Sigmoid colon (tissue), 7 donors: ENCODE measurements around the gene LAIR2. TPM values are rescaled to one million over a fixed set of nuclear protein-coding genes. Genes with fewer than 3 reads are reported as not detected.

Experiments
- DNase-seq: peaks from one replicate; pipeline ENCODE4 v3.0.0-alpha.2; 2019
- H3K27ac ChIP-seq, 4 donors: fragments of 200-600 bp; sonication (generic); one replicate each; pipeline ENCODE4 v1.5.1; 2016 to 2019; ENCODE audit warnings: mild to moderate bottlenecking in 1 of 4
- H3K27me3 ChIP-seq, 3 donors: fragments of 200-600 bp; sonication (generic); one replicate each; pipeline ENCODE4 v1.5.1; 2019; ENCODE audit warnings: mild to moderate bottlenecking in 1 of 3
- H3K36me3 ChIP-seq, 4 donors: fragments of 200-600 bp; sonication (generic); one replicate each; pipeline ENCODE4 v1.5.1; 2016 to 2019
- H3K4me1 ChIP-seq, 4 donors: fragments of 200-600 bp; sonication (generic); one replicate each; pipeline ENCODE4 v1.5.1; 2017 to 2019
- H3K4me3 ChIP-seq, 4 donors: fragments of 200-600 bp; sonication (generic); one replicate each; pipeline ENCODE4 v1.5.1; 2017 to 2019; ENCODE audit warnings: mild to moderate bottlenecking in 2 of 4, moderate library complexity in 1 of 4
- H3K9me3 ChIP-seq, 4 donors: fragments of 200-600 bp in 3 of 4; sonication (generic) in 3 of 4; one replicate each; pipeline versions ENCODE4 v1.5.1 to v1.6.1; 2013 to 2019
- EP300 ChIP-seq, 4 donors: sonication (generic); formaldehyde crosslinking; IDR thresholded peaks; one replicate each; pipeline ENCODE4 v1.6.1; 2017; ENCODE audit warnings: antibody characterized with exemption in 4 of 4
- POLR2A ChIP-seq, 2 donors: fragments of 450-650 bp; IDR thresholded peaks; one replicate each; pipeline ENCODE4 v1.6.1; 2016; ENCODE audit warnings: antibody characterized with exemption in 2 of 2, mild to moderate bottlenecking in 2 of 2, moderate library complexity in 2 of 2
- POLR2AphosphoS5 ChIP-seq, 4 donors: sonication (generic); formaldehyde crosslinking; IDR thresholded peaks; one replicate each; pipeline ENCODE4 v1.6.1; 2017; ENCODE audit warnings: antibody characterized with exemption in 4 of 4
- WGBS, 2 donors: extraction: QIAGEN DNeasy Blood & Tissue Kit; methylation state at CpG; one replicate each; pipeline ENCODE4 v1.1.7; 2013; 5-methylcytosine and 5-hydroxymethylcytosine counted together
- intact Hi-C: fragments of 100-400 bp; cut with DNase I; formaldehyde crosslinking; loops from one replicate; pipeline ENCODE4 v1.15.1; 2023
- polyA plus RNA-seq, 3 donors: library from polyadenylated mRNA; stranded (reverse); fragments of 200-250 nt; gene quantifications; one replicate each; pipeline ENCODE4 v1.2.3, GENCODE V29; 2013
- total RNA-seq, 4 donors: library from RNA; depleted of rRNA; stranded (reverse); fragments of >200 nt; gene quantifications; one replicate each; pipeline ENCODE4 v1.1.0, GENCODE V29; 2016
- TF ChIP-seq, protein P1 (sequence below), 4 experiments: fragments of 450-650 bp in 3 of 4; fragments of 200-600 bp in 1 of 4; IDR thresholded peaks; one replicate each; pipeline ENCODE4 v1.5.1; 2016 to 2019; ENCODE audit warnings: antibody characterized with exemption in 4 of 4, mild to moderate bottlenecking in 3 of 4, moderate library complexity in 2 of 4
- donor health status: healthy with polysubstance abuse.
- donor health status: Bipolar disorder and iron deficiency.
- donor health status: healthy.

LAIR2 gene
- total and polyA plus RNA-seq, 7 donors, result 1.9 TPM; not detected in 6

DNA sequence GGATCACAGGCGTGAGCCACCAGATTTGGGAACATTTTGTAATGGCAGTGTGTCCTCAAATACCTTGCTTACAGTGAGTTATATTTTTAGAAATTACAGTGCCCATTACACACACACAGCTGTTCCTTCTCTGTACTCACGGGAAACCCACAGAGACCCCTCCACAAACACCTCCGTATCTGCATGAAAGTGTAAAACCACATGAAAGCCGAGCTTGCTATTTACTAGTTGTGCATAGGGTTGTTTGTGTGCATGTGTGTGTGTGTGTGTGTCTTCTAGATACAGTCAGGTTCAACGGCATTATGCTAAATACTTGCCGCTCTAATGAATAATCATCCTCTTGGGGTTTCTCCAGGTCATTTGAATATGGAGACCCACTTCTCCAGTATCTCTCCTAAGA is 48.7 kb downstream of the LAIR2 start:
- Histone ChIP-seq H3K27ac (no peak overlapping the region), H3K4me1 (no peaks in the 10 kb centered on the region), H3K36me3 (no peaks in the 10 kb centered on the region), H3K4me3 (no peak overlapping the region), H3K27me3 (peaks cover 0 to 6% (median 0%) of the 10 kb centered on the region in 3 donors), H3K9me3 (no peaks in the 10 kb centered on the region)
- no peak for DNase-seq
- TF ChIP-seq POLR2A (IDR thresholded peaks at IDR 0.05) (no peak), POLR2AphosphoS5 (IDR thresholded peaks at IDR 0.05) (no peak), EP300 (IDR thresholded peaks at IDR 0.05) (no peak)
- TF ChIP-seq, protein P1, sequence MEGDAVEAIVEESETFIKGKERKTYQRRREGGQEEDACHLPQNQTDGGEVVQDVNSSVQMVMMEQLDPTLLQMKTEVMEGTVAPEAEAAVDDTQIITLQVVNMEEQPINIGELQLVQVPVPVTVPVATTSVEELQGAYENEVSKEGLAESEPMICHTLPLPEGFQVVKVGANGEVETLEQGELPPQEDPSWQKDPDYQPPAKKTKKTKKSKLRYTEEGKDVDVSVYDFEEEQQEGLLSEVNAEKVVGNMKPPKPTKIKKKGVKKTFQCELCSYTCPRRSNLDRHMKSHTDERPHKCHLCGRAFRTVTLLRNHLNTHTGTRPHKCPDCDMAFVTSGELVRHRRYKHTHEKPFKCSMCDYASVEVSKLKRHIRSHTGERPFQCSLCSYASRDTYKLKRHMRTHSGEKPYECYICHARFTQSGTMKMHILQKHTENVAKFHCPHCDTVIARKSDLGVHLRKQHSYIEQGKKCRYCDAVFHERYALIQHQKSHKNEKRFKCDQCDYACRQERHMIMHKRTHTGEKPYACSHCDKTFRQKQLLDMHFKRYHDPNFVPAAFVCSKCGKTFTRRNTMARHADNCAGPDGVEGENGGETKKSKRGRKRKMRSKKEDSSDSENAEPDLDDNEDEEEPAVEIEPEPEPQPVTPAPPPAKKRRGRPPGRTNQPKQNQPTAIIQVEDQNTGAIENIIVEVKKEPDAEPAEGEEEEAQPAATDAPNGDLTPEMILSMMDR (IDR thresholded peaks at IDR 0.05), result no peak
- WGBS, 2 donors, result 54 to 77% methylated on average over 6 of the region's 6 CpGs
- intact Hi-C loops, result no loop called here

DNA sequence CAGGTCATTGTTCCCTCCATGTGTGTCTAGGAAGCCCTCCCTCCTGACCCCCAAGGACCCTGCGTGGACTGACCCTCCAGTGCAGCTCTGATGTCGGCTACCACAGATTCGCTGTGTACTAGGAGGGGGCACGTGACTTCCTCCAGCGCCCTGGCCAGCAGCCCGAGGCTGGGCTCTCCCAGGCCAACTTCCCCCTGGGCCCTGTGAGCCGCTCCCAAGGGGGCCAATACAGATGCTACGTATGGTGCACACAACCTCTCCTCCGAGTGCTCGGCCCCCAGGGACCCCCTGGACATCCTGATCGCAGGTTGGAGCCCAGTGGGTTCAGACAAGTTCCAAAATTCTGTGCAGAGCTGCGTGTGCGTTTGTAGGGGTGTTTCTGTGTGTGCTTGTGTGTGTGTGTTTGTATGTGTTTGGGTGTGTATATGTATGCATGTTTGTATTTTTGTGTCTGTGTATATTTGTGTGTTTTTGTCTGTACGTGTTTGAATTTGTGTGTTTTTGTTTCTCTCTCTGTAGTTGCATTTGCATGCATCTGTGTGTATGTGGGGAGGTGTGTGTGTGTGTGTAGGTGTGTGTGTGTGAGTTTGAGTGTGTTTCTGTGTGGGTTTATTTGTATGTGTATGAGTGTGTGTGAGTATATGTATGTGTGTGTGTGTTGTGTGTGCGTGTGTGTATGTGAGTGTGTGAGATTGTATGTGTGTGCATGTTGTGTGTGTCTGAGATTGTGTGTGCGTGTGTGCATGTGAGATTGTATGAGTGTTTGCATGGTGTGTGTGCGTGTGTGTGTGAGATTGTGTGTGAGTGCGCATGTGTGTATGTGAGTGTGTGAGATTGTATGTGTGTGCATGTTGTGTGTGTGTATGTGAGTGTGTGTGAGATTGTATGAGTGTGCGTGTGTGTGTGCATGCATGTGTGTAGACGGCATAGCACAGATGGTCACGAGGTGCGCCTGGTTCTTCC is 49.6 kb downstream of the LAIR2 start:
- Histone ChIP-seq H3K27me3 (peaks cover 0 to 6% (median 0%) of the 10 kb centered on the region in 3 donors), H3K4me1 (no peaks in the 10 kb centered on the region), H3K4me3 (no peak overlapping the region), H3K36me3 (no peaks in the 10 kb centered on the region), H3K27ac (no peak overlapping the region), H3K9me3 (no peaks in the 10 kb centered on the region)
- no peak for TF ChIP-seq EP300 (IDR thresholded peaks at IDR 0.05)
- TF ChIP-seq POLR2A (IDR thresholded peaks at IDR 0.05), result no peak
- no peak for TF ChIP-seq POLR2AphosphoS5 (IDR thresholded peaks at IDR 0.05)
- TF ChIP-seq, protein P1 (IDR thresholded peaks at IDR 0.05), result no peak
- DNase-seq, result no peak
- WGBS, 2 donors, result 72 to 86% methylated on average over 22 of the region's 22 CpGs
- intact Hi-C loops, result no loop called here

DNA sequence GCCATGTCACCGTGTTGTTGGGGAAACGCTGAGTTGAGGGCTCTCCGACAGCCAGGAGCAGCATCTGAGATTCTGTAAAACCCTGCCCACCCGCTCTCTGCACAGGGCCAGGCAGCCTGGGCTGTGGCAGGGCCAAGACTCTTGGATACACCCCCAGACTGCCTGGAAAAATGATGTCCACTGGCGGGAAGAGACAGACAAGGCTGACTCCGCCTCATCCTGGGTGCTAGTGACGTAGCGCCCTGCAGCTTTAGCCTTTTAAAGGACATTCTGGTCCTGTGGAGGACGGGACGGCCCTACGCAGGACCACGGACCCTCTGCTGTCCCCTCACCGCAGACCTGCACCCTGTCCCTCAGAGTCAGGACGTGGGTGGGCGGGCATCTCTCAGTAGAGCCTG is 50.3 kb downstream of the LAIR2 start:
- intact Hi-C loops, result no loop called here
- H3K4me1 ChIP-seq, result no peaks in the 10 kb centered on the region
- 84 to 88% methylated on average over 15 of the region's 15 CpGs for WGBS, 2 donors

DNA sequence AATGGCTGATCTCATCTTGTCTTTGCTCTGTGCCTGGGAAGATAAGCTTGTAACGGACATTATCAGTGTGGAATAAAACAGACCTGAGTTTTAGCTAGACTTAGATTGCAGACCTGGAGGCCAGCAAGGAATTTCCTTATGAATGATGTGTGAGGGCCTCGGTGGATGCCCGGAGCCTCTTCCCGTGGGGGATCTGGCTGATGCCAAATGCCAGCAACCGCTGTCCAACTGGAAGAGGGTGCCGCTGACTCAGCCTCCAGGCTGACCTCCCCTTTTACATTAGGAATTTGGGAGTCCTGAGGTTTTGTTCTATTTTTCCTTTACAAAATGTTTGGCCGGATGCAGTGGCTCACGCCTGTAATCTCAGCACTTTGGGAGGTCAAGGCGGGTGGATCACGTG is 51.4 kb downstream of the LAIR2 start:
- H3K27me3 ChIP-seq, result peaks cover 0 to 6% (median 0%) of the 10 kb centered on the region in 3 donors
- TF ChIP-seq, protein P1 (IDR thresholded peaks at IDR 0.05), result no peak
- TF ChIP-seq POLR2A (IDR thresholded peaks at IDR 0.05) (no peak), POLR2AphosphoS5 (IDR thresholded peaks at IDR 0.05) (no peak), EP300 (IDR thresholded peaks at IDR 0.05) (no peak)
- WGBS, 2 donors, result 84 to 86% methylated on average over 10 of the region's 10 CpGs
- H3K4me1 ChIP-seq, result no peaks in the 10 kb centered on the region
- intact Hi-C loops, result no loop called here
- no peak for DNase-seq
- no peaks in the 10 kb centered on the region for H3K9me3 ChIP-seq
- no peak overlapping the region for H3K27ac ChIP-seq
- no peaks in the 10 kb centered on the region for H3K36me3 ChIP-seq
- no peak overlapping the region for H3K4me3 ChIP-seq

More for the DNA sequence above, 50.3 kb downstream of the LAIR2 start:
- H3K27me3 ChIP-seq, result peaks cover 0 to 6% (median 0%) of the 10 kb centered on the region in 3 donors
- H3K27ac ChIP-seq, result no peak overlapping the region
- H3K4me3 ChIP-seq, result no peak overlapping the region
- DNase-seq, result no peak
- no peak for TF ChIP-seq POLR2A (IDR thresholded peaks at IDR 0.05)
- no peak for TF ChIP-seq EP300 (IDR thresholded peaks at IDR 0.05)
- no peak for TF ChIP-seq POLR2AphosphoS5 (IDR thresholded peaks at IDR 0.05)
- TF ChIP-seq, protein P1 (IDR thresholded peaks at IDR 0.05), result no peak
- H3K36me3 ChIP-seq, result no peaks in the 10 kb centered on the region
- H3K9me3 ChIP-seq, result no peaks in the 10 kb centered on the region
